Measurements from ENCODE around the gene SPATA18.
A peak's percentile ranks its signal among the peaks of the same experiment; 100 is the strongest.

Gene SPATA18

GRCh38 chr4:52058275-52058674 is 7.2 kb downstream of the SPATA18 start:
- in situ Hi-C loops (cut with HindIII; ENCODE audit: low sequenced_read_pairs), result no loop called here
- no peak for DNase-seq (ENCODE audit: low read depth)
- TF ChIP-seq CTCF (IDR thresholded peaks at IDR 0.05; ENCODE audit: low read depth, low read length, missing control alignments), result no peak
- no peak overlapping the region for H3K4me3 ChIP-seq (ENCODE audit: low read depth, low read length)

- H3K4me3 ChIP-seq (ENCODE audit: low read depth, low read length), result no peak overlapping the region
- TF ChIP-seq CTCF (IDR thresholded peaks at IDR 0.05; ENCODE audit: low read depth, low read length, missing control alignments), result no peak
- DNase-seq (ENCODE audit: low read depth), result peak; percentile 88
- in situ Hi-C loops (cut with HindIII; ENCODE audit: low sequenced_read_pairs), result no loop called here
Measured at GRCh38 chr4:52059372-52059771, 8.3 kb downstream of the SPATA18 start.

- DNase-seq (ENCODE audit: low read depth), result no peak
- H3K4me3 ChIP-seq (ENCODE audit: low read depth, low read length), result no peak overlapping the region
- no peak for TF ChIP-seq CTCF (IDR thresholded peaks at IDR 0.05; ENCODE audit: low read depth, low read length, missing control alignments)
- in situ Hi-C loops (cut with HindIII; ENCODE audit: low sequenced_read_pairs), result no loop called here
Measured at GRCh38 chr4:52069571-52069970, 18.5 kb downstream of the SPATA18 start.

GRCh38 chr4:52071791-52072546 is 20.9 kb downstream of the SPATA18 start:
- H3K4me3 ChIP-seq (ENCODE audit: low read depth, low read length), result no peak overlapping the region
- in situ Hi-C loops (cut with HindIII; ENCODE audit: low sequenced_read_pairs), result no loop called here
- DNase-seq (ENCODE audit: low read depth), result no peak
- TF ChIP-seq CTCF (IDR thresholded peaks at IDR 0.05; ENCODE audit: low read depth, low read length, missing control alignments), result no peak

GRCh38 chr4:52076731-52077130 is 25.6 kb downstream of the SPATA18 start:
- in situ Hi-C loops (cut with HindIII; ENCODE audit: low sequenced_read_pairs), result no loop called here
- H3K4me3 ChIP-seq (ENCODE audit: low read depth, low read length), result peak overlapping the region; percentile 9
- no peak for TF ChIP-seq CTCF (IDR thresholded peaks at IDR 0.05; ENCODE audit: low read depth, low read length, missing control alignments)
- no peak for DNase-seq (ENCODE audit: low read depth)

- no peak overlapping the region for H3K4me3 ChIP-seq (ENCODE audit: low read depth, low read length)
- in situ Hi-C loops (cut with HindIII; ENCODE audit: low sequenced_read_pairs), result no loop called here
- TF ChIP-seq CTCF (IDR thresholded peaks at IDR 0.05; ENCODE audit: low read depth, low read length, missing control alignments), result no peak
- no peak for DNase-seq (ENCODE audit: low read depth)
Measured at GRCh38 chr4:52079659-52080058, 28.6 kb downstream of the SPATA18 start.

Data from astrocyte of the cerebellum (primary cell).